GM19372 (cell line): ENCODE data around the gene ZIC5.
"Not testable (repeated sequence)": the region's sequence is repeated elsewhere in the genome, so short reads cannot be mapped to it uniquely, and the experiment has no call there.

Source experiments
- ATAC-seq: cut with Tn5 transposase; IDR thresholded peaks from one replicate; pipeline ENCODE4 v1.9.1; 2021; ENCODE audit warnings: mild to moderate bottlenecking, low read depth, moderate library complexity; ENCODE audit not compliant: unreplicated experiment

Gene ZIC5

GRCh38 chr13:99965329-99966000 is 6.1 kb downstream of the ZIC5 start:
- ATAC-seq, result no peak

DNA sequence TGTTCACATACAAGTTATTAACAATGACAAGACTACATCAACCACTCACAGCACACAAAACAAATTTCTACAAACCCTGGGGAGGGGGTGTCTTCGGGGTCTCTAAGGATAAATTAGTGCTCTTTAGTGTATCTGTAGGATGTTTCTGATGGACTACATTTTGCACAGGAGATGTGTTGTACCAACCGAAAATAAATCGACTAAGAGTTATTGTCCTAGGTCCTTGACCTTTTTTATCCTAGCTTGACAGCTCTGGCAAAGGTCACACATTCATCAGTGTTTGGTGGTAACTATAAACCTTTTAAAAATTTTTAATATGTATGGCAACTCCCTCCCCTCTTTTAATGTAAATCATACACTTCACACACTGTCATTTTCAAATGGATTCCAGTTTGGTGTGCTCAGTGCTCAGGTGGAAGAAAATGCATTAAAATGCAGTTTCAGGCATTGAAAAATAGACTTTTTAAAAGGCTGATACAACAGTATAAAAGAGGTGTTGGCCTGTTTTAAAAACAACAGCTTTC is 7.7 kb downstream of the ZIC5 start:
- no peak for ATAC-seq

DNA sequence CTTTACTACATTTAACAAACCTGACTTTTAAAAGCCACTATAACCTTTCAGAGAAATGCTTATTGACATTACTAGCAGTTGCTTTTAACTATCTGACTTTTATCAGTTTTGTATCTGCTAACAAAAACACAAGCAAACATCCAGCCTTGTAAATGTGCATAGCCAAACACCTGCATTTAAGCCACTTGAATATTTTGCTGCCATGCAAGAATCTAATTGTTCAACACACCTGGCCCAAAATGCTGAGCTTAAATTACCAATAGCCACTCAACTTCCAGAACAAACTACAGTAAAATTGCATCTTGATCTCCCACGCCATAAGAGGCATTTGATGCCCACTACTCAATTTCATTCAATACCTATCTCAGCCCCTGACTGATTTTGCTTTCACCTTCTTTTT is 9.3 kb downstream of the ZIC5 start:
- no peak for ATAC-seq

DNA sequence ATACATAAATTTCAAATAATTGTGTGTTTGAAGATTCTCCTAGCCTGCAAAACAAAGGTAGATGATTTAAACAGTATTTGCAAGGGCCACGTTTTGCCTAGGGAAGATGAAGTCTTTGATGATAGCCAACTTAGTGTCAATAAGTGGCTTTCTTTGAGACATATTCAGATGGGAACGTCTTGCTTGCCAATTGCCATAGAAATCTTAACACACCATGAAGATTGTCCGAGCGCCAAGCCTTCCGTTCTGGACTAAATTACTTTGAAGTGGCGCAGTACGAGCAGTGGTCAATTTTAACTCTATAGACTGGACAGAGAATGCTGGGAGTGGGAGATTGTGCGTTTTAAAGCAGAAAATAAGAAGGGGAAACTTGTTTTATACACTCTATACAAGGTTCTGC is 9.9 kb downstream of the ZIC5 start:
- ATAC-seq, result no peak

- ATAC-seq, result no peak
Observed at GRCh38 chr13:99960663-99961311, 10.8 kb downstream of the ZIC5 start.

GRCh38 chr13:99959540-99960230 is 11.9 kb downstream of the ZIC5 start:
- ATAC-seq, result no peak

GRCh38 chr13:99959127-99959539 is 12.4 kb downstream of the ZIC5 start:
- no peak for ATAC-seq

DNA sequence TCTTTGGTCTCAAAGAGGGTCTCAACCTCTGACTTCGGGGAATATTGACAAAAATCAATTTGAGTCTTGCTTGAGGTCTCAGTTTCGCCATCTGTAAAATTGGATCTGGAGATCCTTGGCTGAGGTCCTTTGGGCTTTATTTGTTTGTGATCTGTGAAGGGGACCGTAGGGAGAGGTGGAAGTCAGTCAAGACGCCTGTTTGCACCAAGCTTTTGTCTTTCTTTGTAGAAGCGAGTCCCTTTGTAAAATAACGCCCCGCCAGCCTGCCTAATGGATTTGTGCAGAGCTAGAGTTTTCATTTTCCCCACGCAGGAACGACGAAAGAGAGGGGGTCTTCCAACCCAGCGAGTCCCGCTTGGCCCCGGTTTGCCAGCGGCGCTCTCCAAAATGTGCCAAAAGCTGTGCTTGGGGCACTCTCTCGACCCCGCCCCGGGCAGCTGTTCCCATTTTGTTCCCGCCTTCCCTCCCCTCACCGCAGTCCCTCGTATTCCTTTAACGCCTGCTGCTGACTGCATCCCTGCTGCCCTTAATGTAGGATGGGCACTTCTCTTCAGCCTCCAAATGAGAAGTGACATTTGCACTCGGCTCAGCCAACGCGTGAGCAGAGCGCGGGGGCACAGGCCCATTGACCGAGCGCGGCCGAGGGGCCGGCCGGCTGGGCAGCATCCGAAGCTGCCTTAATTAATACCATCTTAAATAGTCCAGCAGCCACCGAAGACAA is 13.0 kb downstream of the ZIC5 start:
- ATAC-seq, result no peak

DNA sequence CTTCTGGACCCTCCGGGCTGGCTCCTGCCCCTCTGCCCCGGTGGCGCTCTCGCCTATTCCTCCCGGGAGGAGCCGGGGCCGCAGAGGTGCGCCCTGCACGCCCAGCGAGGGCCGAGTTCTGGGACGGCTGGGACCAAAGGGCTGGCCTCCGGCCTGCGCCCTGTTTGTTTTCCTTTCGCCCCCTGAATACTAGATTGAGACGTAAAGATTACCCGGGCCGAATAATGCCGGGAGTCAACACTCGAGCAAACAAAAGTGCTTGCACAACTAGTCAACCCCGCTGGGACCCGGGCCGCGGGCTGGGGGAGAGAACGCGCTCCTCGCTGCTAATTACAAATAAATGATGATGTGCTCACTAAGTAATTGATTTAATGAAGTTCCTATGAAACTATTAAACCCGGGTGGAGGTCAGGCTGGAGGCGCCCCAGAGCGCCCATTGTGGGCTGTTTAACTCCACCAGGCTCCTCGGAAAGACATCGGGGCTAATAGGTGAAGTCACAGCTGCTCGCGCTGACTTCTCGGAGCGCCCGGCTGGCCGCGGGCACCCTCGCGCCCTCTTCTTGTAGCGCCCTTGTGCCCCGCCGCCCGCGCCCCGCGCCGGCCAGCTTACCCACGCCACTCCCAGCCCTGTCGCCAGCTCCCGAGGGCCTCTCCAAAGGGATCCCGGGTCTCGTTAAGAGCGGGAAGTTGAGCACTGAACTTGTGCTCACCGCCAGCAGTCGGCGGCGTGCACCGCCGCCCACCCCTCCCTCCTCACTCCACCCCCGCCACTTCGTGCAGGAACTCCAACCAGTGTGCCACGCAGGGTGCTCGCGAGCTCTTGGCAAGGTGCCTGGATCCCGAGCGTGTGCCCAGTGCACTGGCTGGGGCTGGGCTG is 14.9 kb downstream of the ZIC5 start:
- no peak for ATAC-seq

DNA sequence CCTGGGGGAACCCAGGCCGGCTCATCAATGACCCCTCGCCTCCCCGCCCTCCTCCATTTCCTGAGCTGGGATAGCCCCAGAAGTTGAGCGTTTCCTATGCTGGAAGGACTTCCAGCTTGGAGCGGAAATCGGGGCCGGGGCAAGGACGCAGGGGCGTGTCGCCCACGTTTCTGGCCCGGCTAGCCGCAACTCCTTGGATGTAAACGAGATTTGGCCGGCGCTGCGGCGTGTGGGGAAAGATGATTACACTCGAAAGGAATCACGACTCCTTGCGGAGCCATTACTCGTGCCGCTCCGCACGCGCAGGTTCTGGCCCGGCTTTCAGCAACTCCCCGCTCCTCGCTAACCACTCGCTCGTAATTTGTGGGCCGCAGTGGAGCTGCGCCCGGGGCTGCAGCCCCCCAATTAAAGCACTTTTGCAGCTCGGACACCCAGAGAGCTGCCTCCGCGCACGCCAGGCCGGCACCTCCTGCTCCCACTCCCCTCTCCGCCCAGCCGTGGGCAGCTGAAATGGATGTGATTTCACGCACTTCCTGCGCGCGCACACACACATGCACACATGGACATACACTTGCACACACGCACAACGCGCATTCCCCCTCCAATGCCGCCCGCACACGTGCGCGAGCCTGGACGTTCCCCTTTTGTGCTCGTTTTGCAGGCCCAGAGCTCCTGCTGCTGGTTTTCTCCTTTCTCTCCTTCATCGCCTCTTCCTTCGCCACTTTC is 15.7 kb downstream of the ZIC5 start:
- no peak for ATAC-seq

GRCh38 chr13:99955107-99955746 is 16.3 kb downstream of the ZIC5 start:
- ATAC-seq, result no peak

- no peak for ATAC-seq
Observed at GRCh38 chr13:99953138-99953755, 18.3 kb downstream of the ZIC5 start.

GRCh38 chr13:99951666-99952065 is 19.9 kb downstream of the ZIC5 start:
- ATAC-seq, result not testable (repeated sequence)

GRCh38 chr13:99949679-99950413 is 21.7 kb downstream of the ZIC5 start:
- ATAC-seq, result no peak

- no peak for ATAC-seq
Observed at GRCh38 chr13:99948907-99949678, 22.5 kb downstream of the ZIC5 start.

GRCh38 chr13:99948411-99948810 is 23.2 kb downstream of the ZIC5 start:
- ATAC-seq, result no peak

- ATAC-seq, result no peak
Observed at GRCh38 chr13:99947666-99948065, 23.9 kb downstream of the ZIC5 start.
